SK-N-SH (cell line): ENCODE measurements around the gene PPP1R12B. TPM values are rescaled to one million over a fixed set of nuclear protein-coding genes. Genes with fewer than 3 reads are reported as not detected.
A peak's percentile ranks its signal among the peaks of the same experiment; 100 is the strongest.
"Not testable (repeated sequence)": the region's sequence is repeated elsewhere in the genome, so short reads cannot be mapped to it uniquely, and the experiment has no call there.

Experiments used
- CTCF ChIA-PET: fragments of 300-600, 350-600 bp; formaldehyde crosslinking; extraction: SDS; loops from one replicate; lab custom pipeline; 2021; lab: Yijun Ruan, JAX
- POLR2A ChIA-PET: fragments of 350-600 bp; sonication (Branson Sonifier 250); formaldehyde crosslinking; extraction: SDS; loops from one replicate; lab custom pipeline; 2020; ENCODE audit warnings: antibody characterized with exemption, inconsistent platforms; lab: Yijun Ruan, JAX
- DNase-seq: peaks from one replicate; pipeline ENCODE4 v3.0.0; 2012
- H2AFZ ChIP-seq: fragments of 200-600 bp; sonication (generic); 2 replicates; pipeline ENCODE4 v1.8.1; 2016; ENCODE audit warnings: antibody characterized with exemption, mild to moderate bottlenecking, low read depth
- H3F3A ChIP-seq: fragments of 200-600 bp; sonication (generic); replicated peaks from 2 replicates; pipeline ENCODE3; 2016; ENCODE audit warnings: antibody characterized with exemption, mild to moderate bottlenecking; ENCODE audit not compliant: insufficient read depth
- H3K27ac ChIP-seq, 2 experiments: fragments of 200-500 bp in 1 of 2; fragments of 200-600 bp in 1 of 2; sonication (Bioruptor generic) in 1 of 2; sonication (generic), shearing (Covaris generic) in 1 of 2; 2 replicates each; pipeline versions ENCODE4 v1.5.1 to v1.6.1; 2014 to 2016; ENCODE audit warnings: low read depth in 2 of 2, inconsistent platforms in 1 of 2, low read length in 1 of 2, mild to moderate bottlenecking in 1 of 2, mixed read lengths in 1 of 2
- H3K27me3 ChIP-seq: fragments of 200-600 bp; sonication (generic), shearing (Covaris generic); 2 replicates; pipeline ENCODE4 v1.6.1; 2016; ENCODE audit warnings: mixed run types; ENCODE audit not compliant: insufficient read depth
- H3K36me3 ChIP-seq, 2 experiments: fragments of 200-500 bp in 1 of 2; fragments of 200-600 bp in 1 of 2; sonication (Bioruptor generic) in 1 of 2; sonication (generic) in 1 of 2; replicated peaks in 1 of 2; 2 replicates each; pipeline versions ENCODE3 to v1.5.1; 2014 to 2016; ENCODE audit warnings: low read length in 1 of 2, mild to moderate bottlenecking in 1 of 2; ENCODE audit not compliant: insufficient read depth in 2 of 2, control insufficient read depth in 1 of 2
- H3K4me1 ChIP-seq, 2 experiments: fragments of 200-500 bp in 1 of 2; fragments of 200-600 bp in 1 of 2; sonication (Bioruptor generic) in 1 of 2; sonication (generic), shearing (Covaris generic) in 1 of 2; 2 replicates each; pipeline versions ENCODE4 v1.5.1 to v1.6.1; 2014 to 2016; ENCODE audit warnings: low read depth in 1 of 2, low read length in 1 of 2, mixed run types in 1 of 2; ENCODE audit not compliant: insufficient read depth in 2 of 2, control insufficient read depth in 1 of 2
- H3K4me2 ChIP-seq: fragments of 200-600 bp; sonication (generic), shearing (Covaris generic); 2 replicates; pipeline ENCODE4 v1.6.1; 2017; ENCODE audit warnings: mixed run types
- H3K4me3 ChIP-seq, 2 experiments: fragments of 200-500 bp in 1 of 2; fragments of 200-600 bp in 1 of 2; sonication (Bioruptor generic) in 1 of 2; sonication (generic), shearing (Covaris generic) in 1 of 2; 2 replicates each; pipeline versions ENCODE4 v1.5.1 to v1.8.1; 2014 to 2016; ENCODE audit warnings: low read depth in 2 of 2, inconsistent platforms in 1 of 2, low read length in 1 of 2, mild to moderate bottlenecking in 1 of 2, mixed read lengths in 1 of 2, moderate library complexity in 1 of 2
- H3K79me2 ChIP-seq: fragments of 200-600 bp; sonication (generic); 2 replicates; pipeline ENCODE4 v1.8.1; 2017; ENCODE audit warnings: mild to moderate bottlenecking; ENCODE audit not compliant: insufficient read depth
- H3K9ac ChIP-seq: fragments of 200-600 bp; sonication (generic); 2 replicates; pipeline ENCODE4 v1.6.1; 2017; ENCODE audit warnings: mixed run types
- H3K9me2 ChIP-seq: fragments of 200-600 bp; sonication (generic); 2 replicates; pipeline ENCODE4 v1.6.1; 2017; ENCODE audit warnings: mixed run types
- H3K9me3 ChIP-seq: fragments of 200-600 bp; sonication (generic); 2 replicates; pipeline ENCODE4 v1.6.1; 2017; ENCODE audit warnings: mixed run types, mild to moderate bottlenecking, moderate library complexity
- H4K20me1 ChIP-seq: fragments of 200-600 bp; sonication (generic); 2 replicates; pipeline ENCODE4 v1.6.1; 2017; ENCODE audit warnings: mild to moderate bottlenecking, mixed run types; ENCODE audit not compliant: insufficient read depth
- CHD2 ChIP-seq: fragments of 150-350 bp; IDR thresholded peaks from 2 replicates; pipeline ENCODE4 v1.6.1; 2018; ENCODE audit warnings: low read length; ENCODE audit not compliant: partially characterized antibody
- EZH2phosphoT487 ChIP-seq: fragments of 200-600 bp; sonication (generic); IDR thresholded peaks from 2 replicates; pipeline ENCODE4 v1.6.1; 2017; ENCODE audit warnings: low read depth, mixed run types, mild to moderate bottlenecking, antibody characterized with exemption, moderate library complexity, borderline replicate concordance
- FOXJ3 ChIP-seq: sonication (generic); formaldehyde crosslinking; IDR thresholded peaks from 2 replicates; pipeline ENCODE4 v1.5.1; 2020; ENCODE audit warnings: mild to moderate bottlenecking, missing genetic modification reagents
- FOXM1 ChIP-seq: IDR thresholded peaks from 2 replicates; pipeline ENCODE4 v1.4.0; 2012; ENCODE audit warnings: low read depth, mild to moderate bottlenecking
- GABPA ChIP-seq: IDR thresholded peaks from 2 replicates; pipeline ENCODE4 v1.4.0; 2012; ENCODE audit warnings: low read depth, mild to moderate bottlenecking
- JUND ChIP-seq: IDR thresholded peaks from 2 replicates; pipeline ENCODE4 v1.4.0; 2012
- MEF2A ChIP-seq: IDR thresholded peaks from 2 replicates; pipeline ENCODE4 v1.4.0; 2012; ENCODE audit warnings: low read depth, borderline replicate concordance
- POLR2AphosphoS5 ChIP-seq: IDR thresholded peaks from 2 replicates; pipeline ENCODE4 v1.6.1; 2012; ENCODE audit warnings: low read depth, low read length
- RAD21 ChIP-seq: IDR thresholded peaks from 2 replicates; pipeline ENCODE4 v1.6.1; 2012; ENCODE audit warnings: mild to moderate bottlenecking, low read length
- RCOR1 ChIP-seq: fragments of 150-350 bp; IDR thresholded peaks from 2 replicates; pipeline ENCODE4 v1.6.1; 2017; ENCODE audit warnings: antibody characterized with exemption, low read length
- RFX5 ChIP-seq: IDR thresholded peaks from 2 replicates; pipeline ENCODE4 v1.6.1; 2012; ENCODE audit warnings: mild to moderate bottlenecking, improper control_type of control experiment, low read length
- RXRA ChIP-seq: IDR thresholded peaks from 2 replicates; pipeline ENCODE4 v1.4.0; 2012; ENCODE audit warnings: low read depth, mild to moderate bottlenecking, borderline replicate concordance
- SIN3A ChIP-seq: IDR thresholded peaks from 2 replicates; pipeline ENCODE4 v1.6.1; 2012; ENCODE audit warnings: low read depth, mild to moderate bottlenecking, low read length, moderate library complexity, borderline replicate concordance
- SMC3 ChIP-seq: IDR thresholded peaks from 2 replicates; pipeline ENCODE4 v1.6.1; 2012; ENCODE audit warnings: low read depth, low read length, improper control_type of control experiment
- TAF1 ChIP-seq: IDR thresholded peaks from 2 replicates; pipeline ENCODE4 v1.6.1; 2012; ENCODE audit warnings: low read depth, mild to moderate bottlenecking, low read length, moderate library complexity, borderline replicate concordance
- TCF12 ChIP-seq: IDR thresholded peaks from 2 replicates; pipeline ENCODE4 v1.4.0; 2012
- TEAD4 ChIP-seq: IDR thresholded peaks from 2 replicates; pipeline ENCODE4 v1.4.0; 2012; ENCODE audit warnings: mild to moderate bottlenecking, borderline replicate concordance; ENCODE audit not compliant: insufficient read depth
- YY1 ChIP-seq: IDR thresholded peaks from 2 replicates; pipeline ENCODE4 v1.4.0; 2012; ENCODE audit warnings: low read depth, mild to moderate bottlenecking
- WGBS: methylation state at CpG from one replicate; pipeline ENCODE4 v1.1.6; 2017; ENCODE audit warnings: low lambda C conversion rate; 5-methylcytosine and 5-hydroxymethylcytosine counted together
- polyA plus RNA-seq, 3 experiments: library from polyadenylated mRNA; depleted of rRNA; stranded (reverse); fragments of >200 nt; gene quantifications; 2 replicates each; pipeline ENCODE4 v1.2.3, GENCODE V29; 2012
- TF ChIP-seq, protein P1 (sequence below): IDR thresholded peaks from 2 replicates; pipeline ENCODE4; 2012
- TF ChIP-seq, protein P2 (sequence below): IDR thresholded peaks from 2 replicates; pipeline ENCODE4 v1.6.1; 2012; ENCODE audit warnings: mild to moderate bottlenecking, low read depth, low read length, moderate library complexity
- TF ChIP-seq, protein P3 (sequence below): fragments of 150-350 bp; IDR thresholded peaks from 2 replicates; pipeline ENCODE4 v1.6.1; 2016; ENCODE audit warnings: mild to moderate bottlenecking, low read depth, low read length

The PPP1R12B gene
- polyA plus RNA-seq, 1 of the 3 experiments (the other 2 are of a cell fraction): 2.8 TPM

DNA sequence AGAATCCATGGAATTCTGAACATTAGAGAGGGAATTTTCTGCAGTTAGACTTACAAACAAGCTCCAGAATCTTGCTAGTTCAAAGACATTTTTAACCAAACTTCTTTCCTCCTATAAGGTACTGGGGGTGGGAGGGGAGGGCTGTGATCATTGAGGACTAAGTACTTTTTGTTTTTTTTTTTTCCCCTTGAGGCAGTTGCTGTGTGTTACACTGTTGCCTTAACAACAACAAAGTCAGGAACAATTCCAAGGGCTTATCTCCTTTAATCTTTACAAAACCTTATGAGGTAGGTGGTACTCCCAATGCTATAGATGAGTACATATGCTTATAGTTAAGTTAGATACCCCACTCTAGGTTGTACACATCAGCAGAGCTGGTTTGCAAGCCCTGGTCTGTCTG lies 62.9 kb downstream of the PPP1R12B start (continued):
- TF ChIP-seq, protein P1, sequence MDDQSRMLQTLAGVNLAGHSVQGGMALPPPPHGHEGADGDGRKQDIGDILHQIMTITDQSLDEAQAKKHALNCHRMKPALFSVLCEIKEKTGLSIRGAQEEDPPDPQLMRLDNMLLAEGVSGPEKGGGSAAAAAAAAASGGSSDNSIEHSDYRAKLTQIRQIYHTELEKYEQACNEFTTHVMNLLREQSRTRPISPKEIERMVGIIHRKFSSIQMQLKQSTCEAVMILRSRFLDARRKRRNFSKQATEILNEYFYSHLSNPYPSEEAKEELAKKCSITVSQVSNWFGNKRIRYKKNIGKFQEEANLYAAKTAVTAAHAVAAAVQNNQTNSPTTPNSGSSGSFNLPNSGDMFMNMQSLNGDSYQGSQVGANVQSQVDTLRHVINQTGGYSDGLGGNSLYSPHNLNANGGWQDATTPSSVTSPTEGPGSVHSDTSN: no peak

DNA sequence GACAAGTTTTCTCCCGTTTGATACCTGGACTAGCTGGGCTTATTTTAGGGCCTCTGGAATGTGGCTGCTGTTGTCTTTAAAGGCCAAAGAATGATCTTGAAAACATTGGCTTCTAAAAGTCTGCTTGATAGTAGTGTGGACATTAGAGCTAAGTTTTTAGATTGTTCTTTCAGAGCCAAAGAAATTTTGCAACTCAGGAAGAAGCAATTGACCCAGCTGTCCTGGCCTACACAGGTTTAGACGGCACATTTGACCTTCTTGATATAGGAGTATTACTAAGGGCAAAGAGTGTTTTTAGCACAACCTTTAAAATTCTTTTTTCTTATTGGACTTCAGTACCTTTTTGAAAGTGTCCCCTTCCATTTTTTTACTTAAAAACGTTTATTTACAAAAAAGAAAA lies 63.9 kb downstream of the PPP1R12B start:
- CTCF ChIA-PET, H3K9me3 ChIP-seq, H3K4me2 ChIP-seq, H3K9ac ChIP-seq, H3K27me3 ChIP-seq, H3K4me3 ChIP-seq, H4K20me1 ChIP-seq, DNase-seq, H3K27ac ChIP-seq, H3K9me2 ChIP-seq, H3K36me3 ChIP-seq, H3K79me2 ChIP-seq, H3F3A ChIP-seq, POLR2A ChIA-PET, H2AFZ ChIP-seq: not testable (repeated sequence)
- H3K4me1 ChIP-seq: peaks cover 15 to 19% of the 10 kb centered on the region in 2 experiments; a peak in 3 of 4 replicates
- 79% methylated on average over 3 of the region's 3 CpGs for WGBS

DNA sequence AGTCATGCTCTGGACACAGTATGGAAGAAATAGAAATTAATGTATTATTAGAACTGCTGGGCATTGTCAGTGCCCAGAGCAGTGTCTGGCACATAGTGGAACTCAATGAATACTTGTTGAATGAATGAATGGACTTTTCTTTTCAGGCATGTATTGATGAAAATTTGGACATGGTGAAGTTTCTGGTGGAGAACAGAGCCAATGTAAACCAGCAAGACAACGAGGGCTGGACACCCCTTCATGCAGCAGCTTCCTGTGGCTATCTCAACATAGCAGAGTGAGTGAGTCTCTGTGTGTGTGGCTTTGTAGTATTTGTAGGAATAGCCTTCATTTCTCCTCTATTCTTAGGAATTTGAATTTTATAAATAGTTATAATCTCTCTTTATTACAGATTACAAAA lies 68.1 kb downstream of the PPP1R12B start:
- Histone ChIP-seq H3K36me3 (no peaks in the 10 kb centered on the region), H3K4me2 (peak overlapping the region; percentile 44; the same call in 1 of the 2 replicates), H3K27ac (peak overlapping the region in 1 of 2 experiments; percentile 16; a peak in 1 of 4 replicates), H3K79me2 (no peaks in the 10 kb centered on the region), H3K27me3 (no peaks in the 10 kb centered on the region), H3K9ac (no peak overlapping the region), H3K4me1 (peaks cover 8 to 9% of the 10 kb centered on the region in 2 experiments; a peak in 3 of 4 replicates), H2AFZ (no peak overlapping the region), H3K9me3 (no peaks in the 10 kb centered on the region), H3K9me2 (no peaks in the 10 kb centered on the region), H3F3A (no peaks in the 10 kb centered on the region), H4K20me1 (no peaks in the 10 kb centered on the region), H3K4me3 (no peak overlapping the region)
- DNase-seq: no peak
- ChIA-PET POLR2A (no interaction called here), CTCF (interaction anchor here (0.9 kb wide), 1 partner anchor 73 kb away, joined by 3 read pairs; no protein-coding TSS in a partner anchor)
- TF ChIP-seq RCOR1: no peak
- TF ChIP-seq TAF1: no peak
- no peak for TF ChIP-seq TEAD4
- TF ChIP-seq, protein P2, sequence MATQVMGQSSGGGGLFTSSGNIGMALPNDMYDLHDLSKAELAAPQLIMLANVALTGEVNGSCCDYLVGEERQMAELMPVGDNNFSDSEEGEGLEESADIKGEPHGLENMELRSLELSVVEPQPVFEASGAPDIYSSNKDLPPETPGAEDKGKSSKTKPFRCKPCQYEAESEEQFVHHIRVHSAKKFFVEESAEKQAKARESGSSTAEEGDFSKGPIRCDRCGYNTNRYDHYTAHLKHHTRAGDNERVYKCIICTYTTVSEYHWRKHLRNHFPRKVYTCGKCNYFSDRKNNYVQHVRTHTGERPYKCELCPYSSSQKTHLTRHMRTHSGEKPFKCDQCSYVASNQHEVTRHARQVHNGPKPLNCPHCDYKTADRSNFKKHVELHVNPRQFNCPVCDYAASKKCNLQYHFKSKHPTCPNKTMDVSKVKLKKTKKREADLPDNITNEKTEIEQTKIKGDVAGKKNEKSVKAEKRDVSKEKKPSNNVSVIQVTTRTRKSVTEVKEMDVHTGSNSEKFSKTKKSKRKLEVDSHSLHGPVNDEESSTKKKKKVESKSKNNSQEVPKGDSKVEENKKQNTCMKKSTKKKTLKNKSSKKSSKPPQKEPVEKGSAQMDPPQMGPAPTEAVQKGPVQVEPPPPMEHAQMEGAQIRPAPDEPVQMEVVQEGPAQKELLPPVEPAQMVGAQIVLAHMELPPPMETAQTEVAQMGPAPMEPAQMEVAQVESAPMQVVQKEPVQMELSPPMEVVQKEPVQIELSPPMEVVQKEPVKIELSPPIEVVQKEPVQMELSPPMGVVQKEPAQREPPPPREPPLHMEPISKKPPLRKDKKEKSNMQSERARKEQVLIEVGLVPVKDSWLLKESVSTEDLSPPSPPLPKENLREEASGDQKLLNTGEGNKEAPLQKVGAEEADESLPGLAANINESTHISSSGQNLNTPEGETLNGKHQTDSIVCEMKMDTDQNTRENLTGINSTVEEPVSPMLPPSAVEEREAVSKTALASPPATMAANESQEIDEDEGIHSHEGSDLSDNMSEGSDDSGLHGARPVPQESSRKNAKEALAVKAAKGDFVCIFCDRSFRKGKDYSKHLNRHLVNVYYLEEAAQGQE: no peak
- no peak for TF ChIP-seq MEF2A
- TF ChIP-seq RXRA: no peak
- TF ChIP-seq FOXM1: no peak
- no peak for TF ChIP-seq SMC3
- no peak for TF ChIP-seq YY1
- TF ChIP-seq, protein P3, sequence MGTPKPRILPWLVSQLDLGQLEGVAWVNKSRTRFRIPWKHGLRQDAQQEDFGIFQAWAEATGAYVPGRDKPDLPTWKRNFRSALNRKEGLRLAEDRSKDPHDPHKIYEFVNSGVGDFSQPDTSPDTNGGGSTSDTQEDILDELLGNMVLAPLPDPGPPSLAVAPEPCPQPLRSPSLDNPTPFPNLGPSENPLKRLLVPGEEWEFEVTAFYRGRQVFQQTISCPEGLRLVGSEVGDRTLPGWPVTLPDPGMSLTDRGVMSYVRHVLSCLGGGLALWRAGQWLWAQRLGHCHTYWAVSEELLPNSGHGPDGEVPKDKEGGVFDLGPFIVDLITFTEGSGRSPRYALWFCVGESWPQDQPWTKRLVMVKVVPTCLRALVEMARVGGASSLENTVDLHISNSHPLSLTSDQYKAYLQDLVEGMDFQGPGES: no peak
- no peak for TF ChIP-seq FOXJ3
- TF ChIP-seq RFX5: no peak
- no peak for TF ChIP-seq EZH2phosphoT487
- no peak for TF ChIP-seq TCF12
- TF ChIP-seq RAD21: no peak
- no peak for TF ChIP-seq POLR2AphosphoS5
- TF ChIP-seq SIN3A: no peak
- TF ChIP-seq CHD2: no peak
- TF ChIP-seq JUND: no peak
- no peak for TF ChIP-seq GABPA
- 100% methylated on average over 1 of the region's 1 CpG for WGBS
